Measurements from ENCODE around the gene MMP19. TPM values are rescaled to one million over a fixed set of nuclear protein-coding genes. Genes with fewer than 3 reads are reported as not detected.

The MMP19 gene
- total RNA-seq, 1 donor from 2014 or later: 15.1 TPM

GRCh38 chr12:55818886-55819285 is 23.9 kb downstream of the MMP19 start:
- no peak for DNase-seq (ENCODE audit: extremely low spot score, unreplicated experiment)
- Mint-ChIP-seq H3K9me3 (ENCODE audit: unreplicated experiment) (no peaks in the 10 kb centered on the region), H3K4me1 (ENCODE audit: unreplicated experiment) (peaks cover 32% of the 10 kb centered on the region), H3K27ac (ENCODE audit: unreplicated experiment) (no peak overlapping the region), H3K36me3 (ENCODE audit: unreplicated experiment) (peaks cover 20% of the 10 kb centered on the region), H3K4me3 (ENCODE audit: unreplicated experiment) (peak overlapping the region; percentile 42), H3K27me3 (ENCODE audit: unreplicated experiment) (no peaks in the 10 kb centered on the region)
- TF ChIP-seq, protein P1, sequence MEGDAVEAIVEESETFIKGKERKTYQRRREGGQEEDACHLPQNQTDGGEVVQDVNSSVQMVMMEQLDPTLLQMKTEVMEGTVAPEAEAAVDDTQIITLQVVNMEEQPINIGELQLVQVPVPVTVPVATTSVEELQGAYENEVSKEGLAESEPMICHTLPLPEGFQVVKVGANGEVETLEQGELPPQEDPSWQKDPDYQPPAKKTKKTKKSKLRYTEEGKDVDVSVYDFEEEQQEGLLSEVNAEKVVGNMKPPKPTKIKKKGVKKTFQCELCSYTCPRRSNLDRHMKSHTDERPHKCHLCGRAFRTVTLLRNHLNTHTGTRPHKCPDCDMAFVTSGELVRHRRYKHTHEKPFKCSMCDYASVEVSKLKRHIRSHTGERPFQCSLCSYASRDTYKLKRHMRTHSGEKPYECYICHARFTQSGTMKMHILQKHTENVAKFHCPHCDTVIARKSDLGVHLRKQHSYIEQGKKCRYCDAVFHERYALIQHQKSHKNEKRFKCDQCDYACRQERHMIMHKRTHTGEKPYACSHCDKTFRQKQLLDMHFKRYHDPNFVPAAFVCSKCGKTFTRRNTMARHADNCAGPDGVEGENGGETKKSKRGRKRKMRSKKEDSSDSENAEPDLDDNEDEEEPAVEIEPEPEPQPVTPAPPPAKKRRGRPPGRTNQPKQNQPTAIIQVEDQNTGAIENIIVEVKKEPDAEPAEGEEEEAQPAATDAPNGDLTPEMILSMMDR (IDR thresholded peaks at IDR 0.05): no peak

GRCh38 chr12:55818140-55818728 is 24.5 kb downstream of the MMP19 start:
- no peaks in the 10 kb centered on the region for H3K9me3 Mint-ChIP-seq (ENCODE audit: unreplicated experiment)
- peaks cover 18% of the 10 kb centered on the region for H3K36me3 Mint-ChIP-seq (ENCODE audit: unreplicated experiment)
- H3K4me1 Mint-ChIP-seq (ENCODE audit: unreplicated experiment): peaks cover 32% of the 10 kb centered on the region
- H3K27me3 Mint-ChIP-seq (ENCODE audit: unreplicated experiment): no peaks in the 10 kb centered on the region
- TF ChIP-seq, protein P1 (IDR thresholded peaks at IDR 0.05): no peak
- no peak overlapping the region for H3K4me3 Mint-ChIP-seq (ENCODE audit: unreplicated experiment)
- DNase-seq (ENCODE audit: extremely low spot score, unreplicated experiment): no peak
- H3K27ac Mint-ChIP-seq (ENCODE audit: unreplicated experiment): no peak overlapping the region

DNA sequence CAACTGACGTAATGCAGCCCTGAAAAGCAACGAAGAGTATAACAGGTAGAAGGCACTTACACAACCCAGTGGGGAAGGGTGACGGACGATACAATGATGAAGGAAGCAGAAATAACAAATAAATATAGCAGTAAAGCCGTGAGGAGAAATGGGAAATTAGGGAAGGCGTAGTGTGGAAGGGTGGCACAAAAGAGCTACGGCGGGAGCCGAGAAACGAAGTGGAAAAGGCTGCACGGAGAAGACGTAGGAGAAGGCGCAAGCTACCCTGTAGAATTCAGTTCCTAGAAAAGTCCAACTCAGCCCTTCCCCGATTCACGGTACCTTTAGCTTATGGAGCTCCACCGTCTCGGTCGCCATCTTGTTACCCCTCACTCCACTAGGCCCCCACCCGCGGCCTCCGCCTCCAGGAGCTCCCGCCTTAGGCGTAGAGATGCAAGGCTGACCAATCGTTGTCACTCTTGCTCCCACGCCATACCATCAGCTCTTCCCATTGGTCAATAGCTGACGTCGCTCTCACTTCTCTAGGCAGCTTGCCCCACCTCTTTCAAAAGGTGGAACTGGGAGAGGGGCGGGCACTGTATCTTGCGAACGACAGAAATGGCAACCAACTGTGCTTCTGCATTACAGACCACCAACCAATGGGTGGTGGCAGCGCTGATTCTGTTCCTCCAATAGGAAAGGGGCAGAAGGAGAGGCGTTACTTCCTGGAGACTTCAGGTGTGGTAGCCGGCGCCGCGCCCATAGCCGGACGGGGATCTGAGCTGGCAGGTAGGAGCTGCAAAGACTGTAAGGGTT is 25.2 kb downstream of the MMP19 start, which contains the start of the genes ORMDL2 and SARNP:
Gene ORMDL2 (plus strand): TSS at position 697 of the 795 bp plus-strand sequence. CDS start 959 bp downstream, outside the sequence.
Gene SARNP (minus strand): TSS at position 380 of the 795 bp plus-strand sequence. CDS start 23 bp downstream, at position 357.
- no peak within 1 kb of the TSS for H3K4me3 Mint-ChIP-seq (ENCODE audit: unreplicated experiment)

GRCh38 chr12:55816881-55817344 is 25.8 kb downstream of the MMP19 start:
- TF ChIP-seq, protein P1 (IDR thresholded peaks at IDR 0.05): no peak
- H3K9me3 Mint-ChIP-seq (ENCODE audit: unreplicated experiment): no peaks in the 10 kb centered on the region
- no peak overlapping the region for H3K27ac Mint-ChIP-seq (ENCODE audit: unreplicated experiment)
- peaks cover 41% of the 10 kb centered on the region for H3K4me1 Mint-ChIP-seq (ENCODE audit: unreplicated experiment)
- no peak for DNase-seq (ENCODE audit: extremely low spot score, unreplicated experiment)
- no peaks in the 10 kb centered on the region for H3K27me3 Mint-ChIP-seq (ENCODE audit: unreplicated experiment)
- H3K36me3 Mint-ChIP-seq (ENCODE audit: unreplicated experiment): peaks cover 19% of the 10 kb centered on the region
- H3K4me3 Mint-ChIP-seq (ENCODE audit: unreplicated experiment): no peak overlapping the region

More for the DNA sequence above, 25.2 kb downstream of the MMP19 start, which contains the start of the genes ORMDL2 and SARNP:
- Mint-ChIP-seq H3K9me3 (ENCODE audit: unreplicated experiment) (no peaks in the 10 kb centered on the region), H3K27me3 (ENCODE audit: unreplicated experiment) (no peaks in the 10 kb centered on the region), H3K4me1 (ENCODE audit: unreplicated experiment) (peaks cover 35% of the 10 kb centered on the region), H3K36me3 (ENCODE audit: unreplicated experiment) (peaks cover 19% of the 10 kb centered on the region), H3K27ac (ENCODE audit: unreplicated experiment) (no peak within 1 kb of the TSS)
- peak; percentile 98 for DNase-seq (ENCODE audit: extremely low spot score, unreplicated experiment)
- TF ChIP-seq, protein P1 (IDR thresholded peaks at IDR 0.05): no peak

- TF ChIP-seq, protein P1 (IDR thresholded peaks at IDR 0.05): no peak
- Mint-ChIP-seq H3K27ac (ENCODE audit: unreplicated experiment) (no peak overlapping the region), H3K27me3 (ENCODE audit: unreplicated experiment) (no peaks in the 10 kb centered on the region), H3K9me3 (ENCODE audit: unreplicated experiment) (no peaks in the 10 kb centered on the region), H3K36me3 (ENCODE audit: unreplicated experiment) (peaks cover 12% of the 10 kb centered on the region), H3K4me3 (ENCODE audit: unreplicated experiment) (peak overlapping the region; percentile 60), H3K4me1 (ENCODE audit: unreplicated experiment) (peaks cover 46% of the 10 kb centered on the region)
- DNase-seq (ENCODE audit: extremely low spot score, unreplicated experiment): no peak
Observed at GRCh38 chr12:55815473-55815872, 27.3 kb downstream of the MMP19 start.

Measured in osteocyte (in vitro differentiated cells).